IPS DF 6.9 (cell line): ENCODE data around the gene MOSPD3.
A peak's percentile ranks its signal among the peaks of the same experiment; 100 is the strongest.

Experiments
- DNase-seq: peaks from one replicate; pipeline ENCODE4 v3.0.0-alpha.2; 2013; ENCODE audit warnings: low read depth, low spot score
- H3K27ac ChIP-seq: one replicate; pipeline ENCODE4 v1.5.1; 2013; ENCODE audit warnings: low read length, control low read depth
- H3K27me3 ChIP-seq: 2 replicates; pipeline ENCODE4 v1.6.1; 2013; ENCODE audit warnings: mild to moderate bottlenecking, low read length; ENCODE audit not compliant: control insufficient read depth, insufficient read depth
- H3K36me3 ChIP-seq: 2 replicates; pipeline ENCODE4 v1.6.1; 2013; ENCODE audit warnings: low read length; ENCODE audit not compliant: control insufficient read depth, insufficient read depth
- H3K4me1 ChIP-seq: 2 replicates; pipeline ENCODE4 v1.6.1; 2013; ENCODE audit warnings: low read length; ENCODE audit not compliant: control insufficient read depth, insufficient read depth
- H3K4me3 ChIP-seq: 2 replicates; pipeline ENCODE4 v1.5.1; 2013; ENCODE audit warnings: mild to moderate bottlenecking, low read length
- H3K9me3 ChIP-seq: 2 replicates; pipeline ENCODE4 v1.6.1; 2013; ENCODE audit warnings: low read length, inconsistent platforms; ENCODE audit not compliant: control insufficient read depth, insufficient read depth
- WGBS: extraction: QIAGEN DNeasy Blood & Tissue Kit; methylation state at CpG from one replicate; pipeline ENCODE4 v1.1.7; 2013; ENCODE audit warnings: mixed read lengths, missing lambda C conversion rate; ENCODE audit not compliant: insufficient read length, insufficient coverage; 5-methylcytosine and 5-hydroxymethylcytosine counted together

MOSPD3 gene

GRCh38 chr7:100598425-100598824, 13.9 kb upstream of the MOSPD3 start:
- Histone ChIP-seq H3K4me1 (peaks cover 3% of the 10 kb centered on the region; the same call in 1 of the 2 replicates), H3K9me3 (no peaks in the 10 kb centered on the region), H3K36me3 (no peaks in the 10 kb centered on the region), H3K27me3 (no peaks in the 10 kb centered on the region), H3K27ac (no peak overlapping the region), H3K4me3 (no peak overlapping the region)
- no peak for DNase-seq
- no CpG with 5 or more reads among the region's 4 CpGs for WGBS

GRCh38 chr7:100599911-100600729, 12.2 kb upstream of the MOSPD3 start:
- Histone ChIP-seq H3K9me3 (no peaks in the 10 kb centered on the region), H3K27me3 (no peaks in the 10 kb centered on the region), H3K36me3 (no peaks in the 10 kb centered on the region), H3K4me1 (peaks cover 3% of the 10 kb centered on the region; the same call in 1 of the 2 replicates), H3K4me3 (no peak overlapping the region), H3K27ac (no peak overlapping the region)
- no CpG with 5 or more reads among the region's 18 CpGs for WGBS
- DNase-seq, result no peak

DNA sequence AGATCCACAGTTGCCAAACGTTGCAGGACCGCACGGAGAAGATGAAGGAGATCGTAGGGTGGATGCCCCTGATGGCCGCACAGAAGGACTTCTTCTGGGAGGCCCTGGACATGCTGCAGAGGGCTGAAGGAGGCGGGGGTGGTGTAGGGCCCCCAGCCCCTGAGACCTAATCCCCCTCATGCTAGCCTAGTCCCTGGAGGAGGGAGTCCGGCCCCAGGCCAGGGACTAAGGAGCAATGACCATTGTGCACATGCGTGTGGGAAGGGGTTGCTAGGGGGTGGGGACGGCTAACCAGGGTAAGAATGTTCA, 11.7 kb upstream of the MOSPD3 start:
- Histone ChIP-seq H3K27me3 (no peaks in the 10 kb centered on the region), H3K4me1 (peaks cover 3% of the 10 kb centered on the region; the same call in 1 of the 2 replicates), H3K36me3 (no peaks in the 10 kb centered on the region), H3K9me3 (no peaks in the 10 kb centered on the region), H3K27ac (no peak overlapping the region), H3K4me3 (no peak overlapping the region)
- no CpG with 5 or more reads among the region's 9 CpGs for WGBS
- no peak for DNase-seq

DNA sequence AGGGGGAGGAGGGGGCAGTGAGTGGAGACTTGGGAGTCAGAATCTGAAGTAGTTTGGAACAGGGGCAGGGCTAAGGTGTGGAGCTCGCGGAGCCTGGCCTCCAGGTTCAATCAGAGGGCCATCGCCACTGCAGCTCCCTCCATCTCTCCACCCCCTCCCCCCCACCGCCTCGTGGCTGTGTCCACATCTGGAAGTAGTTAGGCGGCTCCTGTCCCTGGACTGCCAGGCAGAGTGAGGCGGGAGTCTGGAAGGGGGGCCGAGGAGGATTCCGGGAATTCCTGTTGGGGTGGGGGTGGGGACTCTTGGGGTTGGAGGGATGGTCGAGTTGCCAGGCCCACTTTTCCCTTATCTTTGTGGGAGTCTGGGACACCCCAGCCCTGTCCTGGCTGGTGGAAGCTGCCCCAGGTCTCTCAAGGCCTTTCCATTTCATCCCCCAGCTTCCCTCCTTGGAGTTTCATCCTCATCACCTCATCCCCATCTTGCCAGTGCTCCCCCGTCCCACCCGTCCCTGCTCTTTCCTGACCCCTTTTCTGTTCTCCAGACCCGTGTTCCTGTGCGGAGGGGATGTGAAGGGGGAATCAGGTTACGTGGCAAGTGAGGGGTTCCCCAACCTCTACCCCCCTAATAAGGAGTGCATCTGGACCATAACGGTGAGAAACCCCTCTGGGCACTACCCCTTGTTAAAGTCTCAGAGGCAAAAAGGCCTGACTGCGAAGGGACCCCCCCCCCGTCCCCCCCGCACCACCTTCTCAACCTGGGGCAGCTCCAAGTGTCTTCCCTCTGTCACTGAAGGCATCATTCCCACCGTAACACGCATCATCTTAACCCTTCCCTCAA, 9.2 kb upstream of the MOSPD3 start:
- H3K9me3 ChIP-seq, result no peaks in the 10 kb centered on the region
- no peak for DNase-seq
- H3K27ac ChIP-seq, result no peak overlapping the region
- H3K4me1 ChIP-seq, result peaks cover 3% of the 10 kb centered on the region
- H3K4me3 ChIP-seq, result peak overlapping the region; percentile 39; the same call in 1 of the 2 replicates
- WGBS, result no CpG with 5 or more reads among the region's 21 CpGs
- H3K27me3 ChIP-seq, result no peaks in the 10 kb centered on the region
- H3K36me3 ChIP-seq, result 0 out of 2 replicates have a peak, but pooled peaks cover 5% of the 10 kb centered on the region

- Histone ChIP-seq H3K9me3 (no peaks in the 10 kb centered on the region), H3K36me3 (0 out of 2 replicates have a peak, but pooled peaks cover 5% of the 10 kb centered on the region), H3K27me3 (no peaks in the 10 kb centered on the region), H3K4me3 (peak overlapping the region; percentile 39; the same call in 1 of the 2 replicates), H3K27ac (no peak overlapping the region), H3K4me1 (peaks cover 3% of the 10 kb centered on the region)
- WGBS, result no CpG with 5 or more reads among the region's 10 CpGs
- DNase-seq, result no peak
Measured at GRCh38 chr7:100603726-100604027, 8.7 kb upstream of the MOSPD3 start.

DNA sequence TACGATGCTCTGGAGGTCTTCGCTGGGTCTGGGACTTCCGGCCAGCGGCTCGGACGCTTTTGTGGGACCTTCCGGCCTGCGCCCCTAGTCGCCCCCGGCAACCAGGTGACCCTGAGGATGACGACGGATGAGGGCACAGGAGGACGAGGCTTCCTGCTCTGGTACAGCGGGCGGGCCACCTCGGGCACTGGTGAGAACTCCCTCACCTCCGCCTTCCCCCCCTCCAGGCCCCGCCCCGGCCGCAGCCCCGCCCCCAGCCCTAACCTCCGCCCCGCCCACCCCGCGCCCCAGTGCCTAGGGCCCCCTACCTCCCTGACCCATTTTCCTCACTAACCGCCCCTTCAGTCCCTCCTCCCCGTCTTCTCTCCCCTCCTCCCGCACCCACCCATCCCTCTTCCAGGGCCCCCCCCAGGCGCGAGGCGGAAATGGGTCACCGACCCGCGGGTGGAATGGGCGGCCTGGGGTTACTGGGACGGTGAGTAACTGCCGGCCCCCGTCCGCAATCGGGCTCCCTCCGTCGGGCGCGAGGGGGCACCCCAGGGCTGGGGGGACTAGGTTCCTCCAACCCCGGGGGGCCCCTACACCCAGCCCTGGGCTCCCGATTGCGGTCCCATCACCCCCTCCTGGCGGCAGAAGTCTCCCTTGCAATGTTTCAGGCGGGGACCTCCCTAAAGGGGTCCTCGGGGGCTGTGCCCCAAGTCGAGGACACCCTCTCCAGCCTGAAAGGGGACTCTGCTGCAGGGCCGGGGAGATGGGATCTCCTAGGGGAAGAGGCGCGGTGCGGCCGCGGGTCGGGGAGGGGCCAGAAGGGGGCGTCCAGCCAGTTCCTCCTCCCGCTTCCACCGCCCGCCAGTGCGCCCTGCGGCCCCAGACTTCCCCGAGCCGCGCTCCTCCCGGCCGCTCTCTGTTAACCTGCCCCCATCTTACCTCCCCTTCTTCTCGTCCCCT, 8.0 kb upstream of the MOSPD3 start:
- 0 out of 2 replicates have a peak, but pooled peaks cover 5% of the 10 kb centered on the region for H3K36me3 ChIP-seq
- H3K4me1 ChIP-seq, result peaks cover 3% of the 10 kb centered on the region
- H3K9me3 ChIP-seq, result no peaks in the 10 kb centered on the region
- no peak overlapping the region for H3K27ac ChIP-seq
- H3K4me3 ChIP-seq, result peak overlapping the region; percentile 46; the same call in 1 of the 2 replicates
- no peak for DNase-seq
- no peaks in the 10 kb centered on the region for H3K27me3 ChIP-seq
- no CpG with 5 or more reads among the region's 70 CpGs for WGBS

GRCh38 chr7:100604976-100605911, 7.1 kb upstream of the MOSPD3 start:
- Histone ChIP-seq H3K27me3 (no peaks in the 10 kb centered on the region), H3K4me1 (peaks cover 3% of the 10 kb centered on the region), H3K27ac (no peak overlapping the region), H3K4me3 (peak overlapping the region; percentile 46; the same call in 1 of the 2 replicates), H3K9me3 (no peaks in the 10 kb centered on the region), H3K36me3 (0 out of 2 replicates have a peak, but pooled peaks cover 5% of the 10 kb centered on the region)
- WGBS, result no CpG with 5 or more reads among the region's 68 CpGs
- DNase-seq, result no peak

GRCh38 chr7:100606313-100606712, 6.0 kb upstream of the MOSPD3 start:
- Histone ChIP-seq H3K36me3 (0 out of 2 replicates have a peak, but pooled peaks cover 5% of the 10 kb centered on the region), H3K27me3 (no peaks in the 10 kb centered on the region), H3K4me1 (no peaks in the 10 kb centered on the region; the same call in none of the 2 replicates), H3K4me3 (no peak overlapping the region), H3K9me3 (no peaks in the 10 kb centered on the region), H3K27ac (no peak overlapping the region)
- no peak for DNase-seq
- WGBS, result no CpG with 5 or more reads among the region's 12 CpGs

- no peaks in the 10 kb centered on the region; the same call in none of the 2 replicates for H3K4me1 ChIP-seq
- H3K9me3 ChIP-seq, result no peaks in the 10 kb centered on the region
- DNase-seq, result no peak
- WGBS, result no CpG with 5 or more reads among the region's 8 CpGs
- H3K36me3 ChIP-seq, result 0 out of 2 replicates have a peak, but pooled peaks cover 5% of the 10 kb centered on the region
- H3K27me3 ChIP-seq, result no peaks in the 10 kb centered on the region
- H3K4me3 ChIP-seq, result no peak overlapping the region
- H3K27ac ChIP-seq, result no peak overlapping the region
Measured at GRCh38 chr7:100607111-100607510, 5.2 kb upstream of the MOSPD3 start.
